ENCODE results near the gene SLC66A2. TPM values are rescaled to one million over a fixed set of nuclear protein-coding genes. Genes with fewer than 3 reads are reported as not detected.
A peak's percentile ranks its signal among the peaks of the same experiment; 100 is the strongest.

Gene SLC66A2
- total and polyA plus RNA-seq, 2 of the 13 experiments (the other 11 are each of a cell fraction or from before 2014, with no cell fraction given) = 33.5 to 41.9 TPM

- intact Hi-C loops (cut with micrococcal nuclease; ENCODE audit: unreplicated experiment) = loop anchor here (1.0 to 2.0 kb wide), 6 partner anchors 17 to 221 kb away; partner anchors contain the start of genes HSBP1L1, RBFA and TXNL4A
- no peaks in the 10 kb centered on the region for H3K27me3 ChIP-seq (ENCODE audit: control insufficient read depth in 1 of 2, insufficient read depth in 2 of 2, low read length in 2 of 2)
- H3K4me1 ChIP-seq (ENCODE audit: insufficient read depth, low read length) = peaks cover 58% of the 10 kb centered on the region
- peak overlapping the region; percentile 34; the same call in 1 of the 2 replicates for H3K9ac ChIP-seq (ENCODE audit: insufficient read depth, low read depth, low read length)
- peak overlapping the region; percentile 74 for H3K4me2 ChIP-seq (ENCODE audit: low read depth, low read length)
- H3K9me3 ChIP-seq (ENCODE audit: low read length) = peaks cover 11% of the 10 kb centered on the region
- POLR2A ChIA-PET = interaction anchor here (0.9 to 3.0 kb wide), 11 partner anchors 12 to 255 kb away, joined by 3 to 45 read pairs (median 13); partner anchors contain the start of genes ADNP2, HSBP1L1, RBFA and SLC66A2
- in situ Hi-C loops (cut with HindIII; ENCODE audit: extremely low pct_ligation_motif_present, low pct_unique_long_range_greater_than_20kb) = loop anchor here (10.0 kb wide), 1 partner anchor 171 kb away; the partner anchor contains the start of gene ADNP2
- CTCF ChIA-PET (ENCODE audit: low intra/inter-chr PET ratio, low total read pairs) = interaction anchor here (0.7 to 2.8 kb wide), 6 partner anchors 18 to 220 kb away, joined by 3 to 23 read pairs (median 8); partner anchors contain the start of genes HSBP1L1, RBFA, SLC66A2 and TXNL4A
- H3K27ac ChIP-seq (ENCODE audit: extremely low read length, insufficient read depth, low read length) = peak overlapping the region; percentile 88
- H2AFZ ChIP-seq (ENCODE audit: low read length) = no peak overlapping the region
- DNase-seq (ENCODE audit: low spot score) = peak; percentile 81
- FAIRE-seq = peak; percentile 90
- ATAC-seq = peak; percentile 82
- peaks cover 6 to 13% of the 10 kb centered on the region in 2 experiments; a peak in 4 of 5 replicates for H3K36me3 ChIP-seq (replicated peaks in 1 of 2; ENCODE audit: control insufficient read depth in 1 of 2, insufficient read depth in 2 of 2, low read length in 2 of 2)
- peaks cover 87% of the 10 kb centered on the region for H3K79me2 ChIP-seq (ENCODE audit: insufficient read depth, low read length)
- peaks cover 19% of the 10 kb centered on the region for H4K20me1 ChIP-seq (ENCODE audit: insufficient read depth, low read length)
- H3K4me3 ChIP-seq (replicated peaks in 1 of 3; ENCODE audit: insufficient read depth in 1 of 3, low read depth in 2 of 3, low read length in 3 of 3) = peak overlapping the region in 2 of 3 experiments; percentile 34 to 55; a peak in 3 of 6 replicates
- WGBS (ENCODE audit: low lambda C conversion rate) = 6% methylated on average over 10 of the region's 10 CpGs
- BruUV-seq (replicated peaks) = no TSS peak
- TF ChIP-seq PHF5A (CRISPR knock-in tag; IDR thresholded peaks at IDR 0.05; ENCODE audit: low read depth, unreplicated experiment) = no peak
- no peak for TF ChIP-seq ZNF138 (CRISPR knock-in tag; IDR thresholded peaks at IDR 0.05; ENCODE audit: low read depth)
- no peak for TF ChIP-seq CSRNP2 (CRISPR knock-in tag; conservative IDR thresholded peaks at IDR 0.05; ENCODE audit: low read depth)
- no peak for TF ChIP-seq ATRX (CRISPR knock-in tag; IDR thresholded peaks at IDR 0.05; ENCODE audit: borderline replicate concordance)
- peak; percentile 72 for TF ChIP-seq ZNF12 (CRISPR knock-in tag; IDR thresholded peaks at IDR 0.05)
- TF ChIP-seq ZNF414 (CRISPR knock-in tag; IDR thresholded peaks at IDR 0.05) = no peak; the same call in 1 of the 2 replicates
- TF ChIP-seq PBX3 (CRISPR knock-in tag; IDR thresholded peaks at IDR 0.05; ENCODE audit: borderline replicate concordance) = no peak
- no peak for TF ChIP-seq FOXA1 (IDR thresholded peaks at IDR 0.05)
- 0 out of 2 replicates have a peak, but pooled peaks have one; percentile 20 for TF ChIP-seq FOXA1 (CRISPR knock-in tag; IDR thresholded peaks at IDR 0.05)
- no peak for TF ChIP-seq NCOA5 (CRISPR knock-in tag; IDR thresholded peaks at IDR 0.05)
- TF ChIP-seq GFI1 (CRISPR knock-in tag; IDR thresholded peaks at IDR 0.05; ENCODE audit: borderline replicate concordance) = no peak
- TF ChIP-seq ZNF136 (CRISPR knock-in tag; IDR thresholded peaks at IDR 0.05; ENCODE audit: low read depth) = no peak
- TF ChIP-seq, protein P1, sequence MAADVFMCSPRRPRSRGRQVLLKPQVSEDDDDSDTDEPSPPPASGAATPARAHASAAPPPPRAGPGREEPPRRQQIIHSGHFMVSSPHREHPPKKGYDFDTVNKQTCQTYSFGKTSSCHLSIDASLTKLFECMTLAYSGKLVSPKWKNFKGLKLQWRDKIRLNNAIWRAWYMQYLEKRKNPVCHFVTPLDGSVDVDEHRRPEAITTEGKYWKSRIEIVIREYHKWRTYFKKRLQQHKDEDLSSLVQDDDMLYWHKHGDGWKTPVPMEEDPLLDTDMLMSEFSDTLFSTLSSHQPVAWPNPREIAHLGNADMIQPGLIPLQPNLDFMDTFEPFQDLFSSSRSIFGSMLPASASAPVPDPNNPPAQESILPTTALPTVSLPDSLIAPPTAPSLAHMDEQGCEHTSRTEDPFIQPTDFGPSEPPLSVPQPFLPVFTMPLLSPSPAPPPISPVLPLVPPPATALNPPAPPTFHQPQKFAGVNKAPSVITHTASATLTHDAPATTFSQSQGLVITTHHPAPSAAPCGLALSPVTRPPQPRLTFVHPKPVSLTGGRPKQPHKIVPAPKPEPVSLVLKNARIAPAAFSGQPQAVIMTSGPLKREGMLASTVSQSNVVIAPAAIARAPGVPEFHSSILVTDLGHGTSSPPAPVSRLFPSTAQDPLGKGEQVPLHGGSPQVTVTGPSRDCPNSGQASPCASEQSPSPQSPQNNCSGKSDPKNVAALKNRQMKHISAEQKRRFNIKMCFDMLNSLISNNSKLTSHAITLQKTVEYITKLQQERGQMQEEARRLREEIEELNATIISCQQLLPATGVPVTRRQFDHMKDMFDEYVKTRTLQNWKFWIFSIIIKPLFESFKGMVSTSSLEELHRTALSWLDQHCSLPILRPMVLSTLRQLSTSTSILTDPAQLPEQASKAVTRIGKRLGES (CRISPR knock-in tag; IDR thresholded peaks at IDR 0.05; ENCODE audit: borderline replicate concordance) = no peak
- TF ChIP-seq HOXA5 (CRISPR knock-in tag; IDR thresholded peaks at IDR 0.05) = no peak
- no peak for TF ChIP-seq ZNF530 (CRISPR knock-in tag; IDR thresholded peaks at IDR 0.05; ENCODE audit: low read depth)
- 0 out of 2 replicates have a peak, but pooled peaks have one; percentile 15 for TF ChIP-seq ZBTB8A (CRISPR knock-in tag; IDR thresholded peaks at IDR 0.05; ENCODE audit: borderline replicate concordance, low read depth)
- TF ChIP-seq KLF16 (CRISPR knock-in tag; IDR thresholded peaks at IDR 0.05) = no peak
- peak; percentile 61; the same call in 1 of the 2 replicates for TF ChIP-seq ETV5 (CRISPR knock-in tag; IDR thresholded peaks at IDR 0.05; ENCODE audit: borderline replicate concordance)
These were observed 17.7 kb downstream of the SLC66A2 start for GRCh38 chr18:79933765-79934164.
